GM18505 (cell line): ENCODE results near the gene FBXO44.
"Not testable (repeated sequence)": the region's sequence is repeated elsewhere in the genome, so short reads cannot be mapped to it uniquely, and the experiment has no call there.

Source experiments
- ATAC-seq: cut with Tn5 transposase; IDR thresholded peaks from one replicate; pipeline ENCODE4 v1.9.1; 2021; ENCODE audit not compliant: unreplicated experiment
- POLR2A ChIP-seq: IDR thresholded peaks from 4 replicates; pipeline ENCODE4 v1.6.1; 2011; ENCODE audit warnings: borderline replicate concordance; ENCODE audit not compliant: insufficient read depth, insufficient read length; ENCODE audit errors: extremely low read depth

The FBXO44 gene

GRCh38 chr1:11622398-11622797, 32.3 kb upstream of the FBXO44 start:
- no peak for TF ChIP-seq POLR2A
- no peak for ATAC-seq

GRCh38 chr1:11623702-11624101, 31.0 kb upstream of the FBXO44 start:
- ATAC-seq, result no peak

GRCh38 chr1:11626551-11626950, 28.1 kb upstream of the FBXO44 start:
- no peak for ATAC-seq
- TF ChIP-seq POLR2A, result no peak

More at GRCh38 chr1:11623702-11624101, 31.0 kb upstream of the FBXO44 start:
- no peak for TF ChIP-seq POLR2A

GRCh38 chr1:11628767-11629166, 25.9 kb upstream of the FBXO44 start:
- ATAC-seq, result no peak
- TF ChIP-seq POLR2A, result no peak

- no peak for TF ChIP-seq POLR2A
- ATAC-seq, result no peak
Observed at GRCh38 chr1:11629184-11630016, 25.3 kb upstream of the FBXO44 start.

- no peak for TF ChIP-seq POLR2A
- no peak for ATAC-seq
Observed at GRCh38 chr1:11634365-11635192, 20.1 kb upstream of the FBXO44 start.

- TF ChIP-seq POLR2A, result no peak
- ATAC-seq, result no peak
Observed at GRCh38 chr1:11638121-11638520, 16.6 kb upstream of the FBXO44 start.

GRCh38 chr1:11639372-11639771, 15.3 kb upstream of the FBXO44 start:
- TF ChIP-seq POLR2A, result no peak
- no peak for ATAC-seq

GRCh38 chr1:11640101-11640500, 14.6 kb upstream of the FBXO44 start:
- ATAC-seq, result no peak
- TF ChIP-seq POLR2A, result no peak

- TF ChIP-seq POLR2A, result no peak
- ATAC-seq, result no peak
Observed at GRCh38 chr1:11640944-11641343, 13.7 kb upstream of the FBXO44 start.

GRCh38 chr1:11641776-11642305, 12.8 kb upstream of the FBXO44 start:
- no peak for TF ChIP-seq POLR2A
- no peak for ATAC-seq

- not testable (repeated sequence) for ATAC-seq
Observed at GRCh38 chr1:11642418-11643017, 12.2 kb upstream of the FBXO44 start.

GRCh38 chr1:11643782-11644181, 10.9 kb upstream of the FBXO44 start:
- TF ChIP-seq POLR2A, result no peak
- ATAC-seq, result no peak
